Measurements from ENCODE around the gene TAF13.

- TF ChIP-seq CTCF (IDR thresholded peaks at IDR 0.05; ENCODE audit: poor library complexity), result no peak
- no peak for TF ChIP-seq EZH2 (IDR thresholded peaks at IDR 0.05; ENCODE audit: borderline replicate concordance)
- no peak for TF ChIP-seq EZH2phosphoT487 (IDR thresholded peaks at IDR 0.05; ENCODE audit: low read depth, severe bottlenecking, unreplicated experiment)
Measured at GRCh38 chr1:109084563-109085517, 9.0 kb upstream of the TAF13 start.

Data from hepatocyte (in vitro differentiated cells).